HG02623 (cell line): ENCODE measurements around the gene JMJD7.
"Not testable (repeated sequence)": the region's sequence is repeated elsewhere in the genome, so short reads cannot be mapped to it uniquely, and the experiment has no call there.

Experiments used
- ATAC-seq: cut with Tn5 transposase; IDR thresholded peaks from one replicate; pipeline ENCODE4 v1.9.1; 2021; ENCODE audit warnings: moderate library complexity; ENCODE audit not compliant: unreplicated experiment

JMJD7 gene

GRCh38 chr15:41821831-41822230 lies 6.1 kb upstream of the JMJD7 start:
- no peak for ATAC-seq

GRCh38 chr15:41822471-41822870 lies 5.4 kb upstream of the JMJD7 start:
- ATAC-seq, result no peak

GRCh38 chr15:41822957-41823356 lies 4.9 kb upstream of the JMJD7 start:
- ATAC-seq, result no peak

DNA sequence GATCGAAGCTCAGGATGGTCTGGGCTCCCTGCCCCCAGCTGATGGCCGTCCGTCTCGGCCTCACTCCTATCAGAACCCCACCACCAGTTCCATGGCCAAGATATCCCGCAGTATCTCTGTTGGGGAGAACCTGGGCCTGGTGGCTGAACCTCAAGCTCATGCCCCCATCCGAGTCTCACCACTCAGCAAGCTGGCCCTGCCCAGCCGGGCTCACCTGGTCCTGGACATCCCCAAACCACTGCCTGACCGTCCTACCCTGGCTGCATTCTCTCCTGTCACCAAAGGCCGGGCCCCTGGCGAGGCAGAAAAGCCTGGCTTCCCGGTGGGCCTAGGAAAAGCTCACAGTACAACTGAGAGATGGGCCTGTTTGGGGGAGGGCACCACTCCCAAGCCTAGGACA lies 4.4 kb upstream of the JMJD7 start:
- ATAC-seq, result no peak

GRCh38 chr15:41824062-41824745 lies 3.7 kb upstream of the JMJD7 start:
- ATAC-seq, result no peak

GRCh38 chr15:41825145-41825544 lies 2.7 kb upstream of the JMJD7 start:
- ATAC-seq, result no peak

DNA sequence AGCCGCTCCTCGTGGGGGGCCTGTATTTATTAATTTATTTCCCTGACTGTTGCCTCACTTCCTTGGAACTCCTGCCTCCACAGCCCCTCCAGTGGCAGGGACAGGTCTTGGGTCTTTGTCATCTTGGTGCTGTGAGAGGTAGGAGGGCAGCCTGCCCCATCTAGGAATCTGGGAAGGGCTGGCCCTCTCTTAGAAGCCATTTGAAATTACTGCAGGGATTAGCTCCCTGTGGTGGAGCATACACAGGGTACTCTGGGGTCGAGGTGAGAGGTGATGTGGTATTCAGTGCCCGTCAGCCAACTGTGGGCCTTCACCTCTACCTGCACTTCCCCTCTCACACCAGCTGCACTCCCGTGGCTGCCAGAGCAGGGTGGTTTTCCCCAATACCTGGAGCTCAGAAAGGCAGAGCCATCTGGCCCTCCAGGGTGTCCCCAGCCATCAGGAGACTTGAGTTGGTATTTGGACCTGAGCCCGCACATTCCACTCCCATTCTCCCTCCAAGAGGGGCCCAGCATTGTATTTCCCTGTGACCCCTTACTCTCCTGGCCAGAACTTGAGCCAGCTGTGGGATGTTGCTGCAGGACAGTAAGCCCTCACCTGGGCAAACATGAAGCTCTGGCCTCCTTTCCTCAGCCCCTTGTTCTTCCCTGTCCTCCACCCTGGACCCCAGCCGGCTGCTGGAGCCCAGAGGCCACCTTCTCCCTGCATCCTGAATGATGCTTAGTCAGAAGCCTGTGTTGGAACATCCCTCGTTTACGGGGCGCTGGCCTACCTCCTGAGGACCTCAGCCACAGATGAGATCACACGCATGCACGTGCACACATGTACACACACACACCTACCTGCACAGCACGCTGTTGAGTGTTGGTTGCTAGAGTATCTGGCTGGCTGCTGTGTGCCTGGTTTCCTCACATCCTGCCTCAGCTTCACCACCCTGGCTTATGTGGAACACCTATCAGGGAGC lies 2.0 kb upstream of the JMJD7 start:
- no peak for ATAC-seq

DNA sequence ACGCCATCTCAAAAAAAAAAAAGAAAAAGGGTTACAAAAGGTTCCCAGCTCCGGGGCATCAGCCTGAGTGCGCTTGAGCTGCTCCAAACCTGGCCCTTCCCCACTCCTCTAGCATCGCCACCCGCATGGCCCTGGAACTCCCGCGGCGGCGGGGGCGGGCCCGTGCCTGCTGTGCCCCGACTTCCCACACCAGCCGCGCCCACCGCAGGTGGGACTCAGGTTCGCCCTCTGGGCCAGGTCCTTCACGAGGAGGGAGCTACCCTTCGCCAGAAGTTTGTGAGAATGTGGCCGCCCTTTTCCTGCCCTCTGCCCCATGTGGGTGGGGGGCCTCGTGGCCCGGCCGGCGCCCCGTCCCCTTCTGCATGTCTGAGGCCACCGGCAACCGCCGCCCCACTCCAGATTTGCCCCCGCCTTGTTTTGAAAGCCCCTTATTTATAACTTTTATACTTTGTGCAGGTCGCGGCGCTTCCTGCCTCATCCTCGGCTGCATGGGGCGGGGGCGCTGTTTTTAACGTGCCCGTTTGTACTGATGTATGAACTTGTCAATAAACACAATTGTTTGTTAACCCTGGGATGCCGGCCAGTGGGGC lies 507 bp upstream of the JMJD7 start:
- ATAC-seq, result no peak

DNA sequence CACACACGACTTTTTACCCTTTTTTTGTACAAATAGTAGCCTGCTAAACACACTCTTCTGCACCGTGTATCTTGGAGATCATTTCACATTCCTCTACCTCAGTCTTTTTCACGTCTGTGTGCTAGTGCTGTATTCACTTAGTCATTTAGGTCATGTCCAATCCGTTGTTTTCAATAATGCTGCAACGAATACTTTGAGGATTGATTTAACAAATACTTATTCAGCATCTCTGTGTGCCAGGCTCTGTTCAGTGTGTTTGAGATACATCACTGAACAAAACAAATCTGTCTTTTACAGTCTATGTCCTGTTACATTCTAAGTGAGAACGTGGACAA lies 882 bp downstream of the JMJD7 start:
- no peak for ATAC-seq

DNA sequence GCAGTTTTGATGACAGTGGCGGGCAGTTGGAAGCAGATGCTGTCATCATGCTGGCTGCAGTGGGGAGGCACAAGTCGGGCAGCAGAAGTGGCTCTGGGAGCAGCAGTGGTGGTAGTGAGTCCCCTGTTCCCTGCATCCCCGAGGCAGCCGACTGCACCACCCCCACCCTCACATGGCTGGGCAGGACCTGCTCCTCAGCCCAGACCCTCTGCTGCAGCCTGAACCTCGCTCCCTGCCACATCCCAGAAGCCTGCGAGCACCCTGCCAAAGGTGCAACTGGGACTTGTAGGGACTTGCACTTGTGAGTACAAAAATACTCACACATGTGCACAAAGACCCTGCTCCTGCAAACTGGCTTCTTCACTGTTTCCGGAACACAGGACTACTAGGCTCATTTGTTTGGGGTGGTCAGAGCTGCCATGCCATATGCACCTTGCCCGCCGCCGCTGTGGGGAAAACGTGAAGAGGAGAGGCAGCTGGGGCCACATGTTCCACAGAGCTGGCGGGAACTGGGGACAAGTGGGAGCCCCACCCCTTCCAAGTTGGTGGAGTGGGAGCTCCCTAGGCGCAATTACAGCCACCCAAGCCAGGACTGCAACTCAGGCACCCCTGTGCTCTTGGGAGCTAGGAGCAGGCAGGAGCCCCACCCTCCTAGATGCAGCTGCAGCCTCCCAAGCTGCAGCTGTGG lies 2.2 kb downstream of the JMJD7 start:
- ATAC-seq, result no peak

DNA sequence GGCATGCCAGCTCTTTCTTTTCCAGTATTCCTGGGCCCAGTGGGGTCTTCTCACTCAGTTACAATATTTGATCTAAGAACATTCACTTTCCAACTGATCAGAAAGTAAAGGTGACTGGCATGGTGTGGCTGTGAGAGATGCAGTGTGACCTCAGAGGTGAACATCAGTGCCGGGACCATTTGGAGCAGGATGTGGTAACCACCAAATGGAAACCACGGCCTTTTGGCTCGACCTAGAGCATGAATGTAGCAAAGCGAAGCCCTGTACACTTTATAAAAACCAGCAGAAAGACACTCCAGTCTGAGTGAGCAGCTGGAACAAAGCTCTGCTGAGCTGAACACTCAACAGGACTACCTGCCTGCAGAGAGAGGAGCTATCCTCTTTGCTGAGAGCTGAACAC lies 3.4 kb downstream of the JMJD7 start:
- not testable (repeated sequence) for ATAC-seq

DNA sequence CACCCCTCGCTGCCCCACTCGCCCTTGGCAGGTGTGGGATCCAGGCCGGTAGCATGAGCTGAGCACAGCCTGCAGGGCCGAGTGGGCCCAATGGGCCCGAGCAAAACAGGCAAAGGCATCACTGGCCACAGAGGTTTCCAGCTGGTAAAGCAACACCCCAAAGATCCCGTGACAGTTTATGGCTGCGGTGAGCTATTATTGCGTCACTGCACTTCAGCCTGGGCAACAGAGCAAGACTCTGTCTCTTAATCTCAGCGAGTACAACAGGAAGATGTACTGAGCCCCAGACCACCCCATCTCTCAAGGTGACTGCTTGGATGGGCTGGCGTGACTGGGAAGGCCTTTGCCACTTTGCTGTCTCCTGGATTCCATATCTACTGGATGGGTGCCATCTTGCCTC lies 4.3 kb downstream of the JMJD7 start:
- no peak for ATAC-seq

DNA sequence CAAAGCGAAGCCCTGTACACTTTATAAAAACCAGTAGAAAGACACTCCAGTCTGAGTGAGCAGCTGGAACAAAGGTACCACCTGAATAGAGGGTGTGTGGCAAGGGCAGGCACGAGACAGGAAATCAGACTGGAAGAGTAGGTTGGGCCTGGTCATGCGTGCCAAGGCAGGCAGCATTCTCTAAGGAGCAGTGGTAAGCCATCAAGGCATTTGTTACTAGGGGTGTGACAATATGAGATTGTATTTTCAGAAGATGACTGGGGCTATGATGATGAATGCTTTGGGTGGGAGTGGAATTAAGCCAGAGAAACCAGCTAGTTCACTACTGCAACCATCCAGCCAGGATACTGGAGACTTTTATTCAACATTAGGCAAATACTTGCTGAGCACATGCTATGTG lies 5.0 kb downstream of the JMJD7 start:
- ATAC-seq, result no peak

GRCh38 chr15:41834096-41834495 lies 6.2 kb downstream of the JMJD7 start:
- ATAC-seq, result no peak

DNA sequence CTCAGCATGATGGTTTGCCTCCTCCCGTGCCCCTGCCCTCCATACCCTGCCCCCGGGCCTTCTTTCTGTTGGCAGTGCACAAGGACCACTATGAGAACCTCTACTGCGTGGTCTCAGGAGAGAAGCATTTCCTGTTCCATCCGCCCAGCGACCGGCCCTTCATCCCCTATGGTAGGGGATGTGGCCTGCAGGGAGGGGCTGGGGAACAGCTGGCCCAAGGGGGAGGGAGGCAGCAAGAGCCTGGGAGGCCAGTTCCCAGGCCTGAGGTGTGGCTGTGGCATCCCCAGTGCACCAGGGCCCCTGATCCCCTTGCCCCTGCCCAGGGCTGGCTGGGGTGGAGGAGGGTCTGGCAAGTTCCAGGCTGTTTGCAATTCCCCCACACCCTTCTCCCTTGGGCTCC lies 8.2 kb downstream of the JMJD7 start:
- no peak for ATAC-seq

- no peak for ATAC-seq
Observed at GRCh38 chr15:41836713-41837454, 9.0 kb downstream of the JMJD7 start.

DNA sequence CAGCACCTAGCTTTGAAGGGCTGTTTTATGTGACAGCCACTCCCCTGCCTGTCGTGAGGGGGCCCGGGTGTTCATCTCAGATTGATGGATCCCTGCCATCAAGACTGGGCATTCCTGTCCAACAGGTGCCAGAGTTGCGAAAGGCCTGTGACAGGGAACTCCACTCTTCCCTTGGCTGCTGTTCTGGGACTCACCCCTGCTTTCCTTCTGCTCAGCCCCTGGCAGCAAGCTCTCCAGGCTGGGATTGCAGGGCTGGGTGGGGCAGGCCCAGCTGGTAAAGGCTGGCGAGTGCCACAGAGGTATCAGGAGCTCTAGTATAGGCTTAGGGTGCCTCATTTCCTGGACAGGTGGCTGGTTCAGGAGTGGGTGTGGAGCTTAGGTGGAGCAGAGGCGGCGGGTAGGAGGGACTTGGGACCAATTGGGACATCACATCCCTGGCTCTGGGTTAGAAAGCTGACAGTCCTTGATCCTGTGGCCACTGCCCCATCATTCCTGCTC lies 10.6 kb downstream of the JMJD7 start, which contains the start of gene PLA2G4B:
PLA2G4B (plus strand) TSS at position 448 of the 498 bp plus-strand sequence. CDS start 67 bp downstream, outside the sequence.
- no peak for ATAC-seq

GRCh38 chr15:41839781-41840491 lies 12.0 kb downstream of the JMJD7 start:
- no peak for ATAC-seq

DNA sequence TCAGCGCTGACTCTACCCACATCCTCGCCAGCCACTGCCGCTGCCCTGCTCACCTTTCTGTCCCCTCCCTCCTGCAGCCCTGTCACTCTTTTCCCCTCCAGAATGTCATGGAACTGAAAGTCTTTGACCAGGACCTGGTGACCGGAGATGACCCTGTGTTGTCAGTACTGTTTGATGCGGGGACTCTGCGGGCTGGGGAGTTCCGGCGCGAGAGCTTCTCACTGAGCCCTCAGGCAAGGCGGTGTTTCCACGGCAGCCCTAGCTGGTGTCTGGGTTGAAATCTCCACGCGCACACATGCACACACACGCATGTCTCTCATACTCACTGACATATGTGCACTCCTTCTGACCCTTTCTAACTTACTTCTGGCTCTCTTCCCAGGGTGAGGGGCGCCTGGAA lies 12.8 kb downstream of the JMJD7 start:
- ATAC-seq, result no peak

DNA sequence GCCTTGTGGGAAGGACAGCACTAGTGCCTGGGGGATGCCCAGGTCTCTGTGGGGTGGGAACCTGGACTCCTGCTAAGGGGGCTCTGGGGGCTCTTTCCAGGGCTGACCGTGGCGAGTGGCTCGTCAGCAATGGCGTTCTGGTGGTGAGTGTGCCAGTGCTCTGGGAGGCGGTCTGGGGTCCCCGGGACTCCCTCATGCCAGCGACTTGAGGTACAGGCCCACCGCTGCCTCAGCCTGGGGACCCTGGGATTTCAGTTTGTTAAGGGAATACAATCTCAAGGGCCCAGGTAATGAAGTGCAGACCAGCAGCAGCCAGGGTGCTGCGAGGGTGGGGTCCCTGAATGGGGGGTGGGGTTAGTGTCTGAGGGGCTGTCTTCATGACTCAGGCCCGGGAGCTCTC lies 13.2 kb downstream of the JMJD7 start:
- ATAC-seq, result no peak
